ENCODE measurements around the gene RPL35. TPM values are rescaled to one million over a fixed set of nuclear protein-coding genes. Genes with fewer than 3 reads are reported as not detected.

The RPL35 gene
- total and polyA plus RNA-seq, 3 donors from 2014 or later, result 902 to 1,286 (median 1,119) TPM

DNA sequence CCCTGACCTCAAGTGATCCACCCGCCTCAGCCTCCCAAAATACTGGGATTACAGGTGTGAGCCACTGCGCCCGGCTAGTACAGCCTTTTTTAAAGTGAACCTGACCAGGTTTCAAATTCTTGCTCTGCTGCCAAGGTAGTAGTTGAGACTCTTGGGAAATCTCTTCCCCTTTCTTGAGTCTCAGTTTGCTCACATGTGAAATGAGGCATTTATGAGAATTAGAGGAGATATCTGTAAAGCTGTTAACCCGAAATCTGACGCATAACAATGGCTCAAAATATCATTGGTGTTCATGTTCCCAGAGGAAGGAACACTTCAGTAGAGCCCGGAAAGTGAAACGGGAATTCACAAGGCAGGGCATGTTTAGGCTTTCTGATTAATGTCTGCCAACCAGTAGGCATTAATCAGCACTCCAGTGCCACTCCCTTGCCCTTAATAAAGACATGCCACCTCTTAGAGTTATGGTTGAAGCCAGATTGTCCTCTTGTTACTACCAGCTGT is 1.7 kb upstream of the RPL35 start:
- no peaks in the 10 kb centered on the region for H3K27me3 ChIP-seq
- 49 to 72% methylated on average over 7 of the region's 7 CpGs for WGBS, 2 donors
- H3K36me3 ChIP-seq (ENCODE audit: low read depth, missing control alignments), result no peaks in the 10 kb centered on the region
- no peak overlapping the region for H3K4me3 ChIP-seq
- no peak for TF ChIP-seq CTCF (IDR thresholded peaks at IDR 0.05)
- TF ChIP-seq POLR2A (IDR thresholded peaks at IDR 0.05), result no peak
- H3K27ac ChIP-seq, result peak overlapping the region in 1 of 2 donors; percentile 19
- H3K4me1 ChIP-seq, result peaks cover 14% of the 10 kb centered on the region
- intact Hi-C loops (cut with DNase I; ENCODE audit: low total_unique reads), result loop anchor here (10.0 kb wide), 1 partner anchor 381 kb away; the partner anchor contains the start of gene HSPA5
- no peaks in the 10 kb centered on the region for H3K9me3 ChIP-seq
- DNase-seq, result no peak

GRCh38 chr9:124860582-124861341 is 995 bp downstream of the RPL35 start:
- intact Hi-C loops (cut with DNase I; ENCODE audit: low total_unique reads), result loop anchor here (10.0 kb wide), 1 partner anchor 384 kb away; the partner anchor contains the start of gene HSPA5

GRCh38 chr9:124859803-124860581 is 1.8 kb downstream of the RPL35 start:
- intact Hi-C loops (cut with DNase I; ENCODE audit: low total_unique reads), result loop anchor here (10.0 kb wide), 1 partner anchor 385 kb away; the partner anchor contains the start of gene HSPA5
- Histone ChIP-seq H3K27ac (no peak overlapping the region), H3K27me3 (no peaks in the 10 kb centered on the region), H3K4me1 (peaks cover 14% of the 10 kb centered on the region), H3K4me3 (no peak overlapping the region), H3K9me3 (no peaks in the 10 kb centered on the region), H3K36me3 (ENCODE audit: low read depth, missing control alignments) (no peaks in the 10 kb centered on the region)
- DNase-seq, result no peak
- WGBS, 2 donors, result 35 to 44% methylated on average over 8 to 10 of the region's 10 CpGs
- no peak for TF ChIP-seq POLR2A (IDR thresholded peaks at IDR 0.05)
- no peak for TF ChIP-seq CTCF (IDR thresholded peaks at IDR 0.05)

More at GRCh38 chr9:124860582-124861341, 995 bp downstream of the RPL35 start:
- H3K27me3 ChIP-seq, result no peaks in the 10 kb centered on the region
- H3K9me3 ChIP-seq, result no peaks in the 10 kb centered on the region
- H3K4me3 ChIP-seq, result peak overlapping the region; percentile 78 to 89
- no peaks in the 10 kb centered on the region for H3K36me3 ChIP-seq (ENCODE audit: low read depth, missing control alignments)
- H3K4me1 ChIP-seq, result peaks cover 14% of the 10 kb centered on the region
- no peak overlapping the region for H3K27ac ChIP-seq
- 12 to 15% methylated on average over 10 to 12 of the region's 12 CpGs for WGBS, 2 donors
- no peak for TF ChIP-seq POLR2A (IDR thresholded peaks at IDR 0.05)
- no peak for TF ChIP-seq CTCF (IDR thresholded peaks at IDR 0.05)
- no peak for DNase-seq

DNA sequence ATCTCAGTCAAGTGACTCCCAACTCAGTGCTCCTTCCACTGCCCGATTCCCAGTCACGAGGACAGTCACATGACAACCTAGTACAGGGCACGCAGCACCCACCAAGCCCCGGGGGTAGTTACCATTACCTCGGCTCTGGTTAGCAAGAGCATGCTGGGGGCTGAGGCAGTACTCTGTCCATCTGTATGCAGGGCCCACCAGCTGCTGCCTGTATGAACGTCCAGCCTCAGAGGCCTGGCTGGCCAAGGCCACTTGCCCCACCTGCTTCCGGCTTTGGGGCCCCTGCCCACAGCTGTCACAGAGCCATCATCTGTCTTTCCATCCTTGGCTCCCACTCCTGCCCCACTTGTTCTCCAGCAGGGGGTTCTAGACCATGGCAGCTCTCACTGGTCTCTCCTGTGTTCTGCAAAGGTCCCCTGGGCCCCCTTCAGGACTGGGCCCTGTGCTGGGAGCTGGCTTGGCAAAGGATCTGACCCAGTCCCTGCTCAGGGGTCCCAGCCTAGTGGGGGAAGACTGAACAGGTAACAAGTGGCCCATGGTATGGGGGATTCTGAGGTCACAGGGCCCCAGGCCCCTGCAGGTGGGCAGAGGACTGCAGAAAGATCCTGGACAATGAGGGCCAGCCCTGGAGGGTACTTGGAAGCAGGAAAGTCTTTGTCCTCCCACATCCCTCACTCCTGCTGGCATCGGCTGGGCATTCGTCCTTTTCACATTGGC is 3.3 kb downstream of the RPL35 start:
- 62 to 67% methylated on average over 6 to 9 of the region's 9 CpGs for WGBS, 2 donors
- H3K27ac ChIP-seq, result no peak overlapping the region
- no peak for DNase-seq
- no peaks in the 10 kb centered on the region for H3K36me3 ChIP-seq (ENCODE audit: low read depth, missing control alignments)
- no peak for TF ChIP-seq CTCF (IDR thresholded peaks at IDR 0.05)
- H3K4me3 ChIP-seq, result no peak overlapping the region
- H3K9me3 ChIP-seq, result no peaks in the 10 kb centered on the region
- intact Hi-C loops (cut with DNase I; ENCODE audit: low total_unique reads), result no loop called here
- H3K27me3 ChIP-seq, result no peaks in the 10 kb centered on the region
- peaks cover 14% of the 10 kb centered on the region for H3K4me1 ChIP-seq

Data from testis (tissue), 3 donors.